ENCODE results near the gene LRMDA. TPM values are rescaled to one million over a fixed set of nuclear protein-coding genes. Genes with fewer than 3 reads are reported as not detected.

LRMDA gene
- polyA plus RNA-seq, 1 donor (not counting 4 experiments of a cell fraction or from before 2014, with no cell fraction given) = not detected

DNA sequence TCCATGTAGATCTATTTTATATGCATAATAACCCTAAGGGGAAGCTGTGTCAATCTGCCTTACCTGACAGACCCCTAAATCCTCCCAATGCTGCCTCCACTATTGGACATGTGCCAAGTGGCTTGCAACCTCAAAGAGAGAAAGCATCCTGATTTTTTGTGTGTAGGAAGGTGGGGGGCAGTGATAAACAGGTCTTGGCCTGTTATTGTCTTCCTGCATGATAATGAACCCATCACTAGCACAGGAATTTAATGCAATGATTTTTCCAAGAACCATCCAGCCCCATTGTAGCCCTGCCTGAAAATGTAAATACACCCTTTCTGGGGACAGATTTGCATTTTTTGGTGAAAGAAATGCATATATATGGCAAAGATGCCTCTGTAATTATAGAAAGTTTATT, 850.2 kb downstream of the LRMDA start:
- H3K9ac ChIP-seq (ENCODE audit: control insufficient read depth, extremely low read depth, insufficient read depth, low read length) = no peak overlapping the region
- no peaks in the 10 kb centered on the region for H3K79me2 ChIP-seq (ENCODE audit: control insufficient read depth, insufficient read depth, low read length)
- TF ChIP-seq, protein P1, sequence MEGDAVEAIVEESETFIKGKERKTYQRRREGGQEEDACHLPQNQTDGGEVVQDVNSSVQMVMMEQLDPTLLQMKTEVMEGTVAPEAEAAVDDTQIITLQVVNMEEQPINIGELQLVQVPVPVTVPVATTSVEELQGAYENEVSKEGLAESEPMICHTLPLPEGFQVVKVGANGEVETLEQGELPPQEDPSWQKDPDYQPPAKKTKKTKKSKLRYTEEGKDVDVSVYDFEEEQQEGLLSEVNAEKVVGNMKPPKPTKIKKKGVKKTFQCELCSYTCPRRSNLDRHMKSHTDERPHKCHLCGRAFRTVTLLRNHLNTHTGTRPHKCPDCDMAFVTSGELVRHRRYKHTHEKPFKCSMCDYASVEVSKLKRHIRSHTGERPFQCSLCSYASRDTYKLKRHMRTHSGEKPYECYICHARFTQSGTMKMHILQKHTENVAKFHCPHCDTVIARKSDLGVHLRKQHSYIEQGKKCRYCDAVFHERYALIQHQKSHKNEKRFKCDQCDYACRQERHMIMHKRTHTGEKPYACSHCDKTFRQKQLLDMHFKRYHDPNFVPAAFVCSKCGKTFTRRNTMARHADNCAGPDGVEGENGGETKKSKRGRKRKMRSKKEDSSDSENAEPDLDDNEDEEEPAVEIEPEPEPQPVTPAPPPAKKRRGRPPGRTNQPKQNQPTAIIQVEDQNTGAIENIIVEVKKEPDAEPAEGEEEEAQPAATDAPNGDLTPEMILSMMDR (optimal IDR thresholded peaks at IDR 0.05 in 1 of 3, IDR thresholded peaks at IDR 0.05 in 1 of 3, conservative IDR thresholded peaks at IDR 0.05 in 1 of 3; ENCODE audit: extremely low read depth in 1 of 3, insufficient read depth in 2 of 3, low read length in 3 of 3) = no peak
- TF ChIP-seq EZH2 (IDR thresholded peaks at IDR 0.05; ENCODE audit: low read length) = no peak
- dilution Hi-C loops (cut with MboI; ENCODE audit: extremely low pct_ligation_motif_present, low sequenced_read_pairs) = no loop called here
- H3K27me3 ChIP-seq (ENCODE audit: control insufficient read depth, extremely low read depth, insufficient read depth, low read length) = no peaks in the 10 kb centered on the region
- H3K4me3 ChIP-seq (ENCODE audit: control insufficient read depth in 2 of 3, extremely low read depth in 1 of 3, insufficient read depth in 2 of 3, low read depth in 1 of 3, low read length in 3 of 3) = no peak overlapping the region
- H3K4me1 ChIP-seq (ENCODE audit: control insufficient read depth, extremely low read depth, insufficient read depth, low read length) = no peaks in the 10 kb centered on the region
- DNase-seq (ENCODE audit: low read depth, low spot score) = no peak
- H3K36me3 ChIP-seq (ENCODE audit: control insufficient read depth in 2 of 2, extremely low read depth in 1 of 2, insufficient read depth in 2 of 2, low read length in 2 of 2) = no peaks in the 10 kb centered on the region
- H4K20me1 ChIP-seq (ENCODE audit: control insufficient read depth, extremely low read depth, insufficient read depth, low read length) = no peaks in the 10 kb centered on the region
- peaks cover 4% of the 10 kb centered on the region for H3K9me3 ChIP-seq (ENCODE audit: control insufficient read depth, low read depth, low read length)
- no peak overlapping the region for H2AFZ ChIP-seq (ENCODE audit: control insufficient read depth, low read length)
- H3K9me1 ChIP-seq (ENCODE audit: control insufficient read depth, extremely low read depth, insufficient read depth, low read length) = no peaks in the 10 kb centered on the region
- no peak for FAIRE-seq
- no peak overlapping the region for H3K4me2 ChIP-seq (ENCODE audit: control insufficient read depth, extremely low read depth, insufficient read depth, low read depth, low read length)
- no peak overlapping the region for H3K27ac ChIP-seq (ENCODE audit: control insufficient read depth, insufficient read depth, low read length)

DNA sequence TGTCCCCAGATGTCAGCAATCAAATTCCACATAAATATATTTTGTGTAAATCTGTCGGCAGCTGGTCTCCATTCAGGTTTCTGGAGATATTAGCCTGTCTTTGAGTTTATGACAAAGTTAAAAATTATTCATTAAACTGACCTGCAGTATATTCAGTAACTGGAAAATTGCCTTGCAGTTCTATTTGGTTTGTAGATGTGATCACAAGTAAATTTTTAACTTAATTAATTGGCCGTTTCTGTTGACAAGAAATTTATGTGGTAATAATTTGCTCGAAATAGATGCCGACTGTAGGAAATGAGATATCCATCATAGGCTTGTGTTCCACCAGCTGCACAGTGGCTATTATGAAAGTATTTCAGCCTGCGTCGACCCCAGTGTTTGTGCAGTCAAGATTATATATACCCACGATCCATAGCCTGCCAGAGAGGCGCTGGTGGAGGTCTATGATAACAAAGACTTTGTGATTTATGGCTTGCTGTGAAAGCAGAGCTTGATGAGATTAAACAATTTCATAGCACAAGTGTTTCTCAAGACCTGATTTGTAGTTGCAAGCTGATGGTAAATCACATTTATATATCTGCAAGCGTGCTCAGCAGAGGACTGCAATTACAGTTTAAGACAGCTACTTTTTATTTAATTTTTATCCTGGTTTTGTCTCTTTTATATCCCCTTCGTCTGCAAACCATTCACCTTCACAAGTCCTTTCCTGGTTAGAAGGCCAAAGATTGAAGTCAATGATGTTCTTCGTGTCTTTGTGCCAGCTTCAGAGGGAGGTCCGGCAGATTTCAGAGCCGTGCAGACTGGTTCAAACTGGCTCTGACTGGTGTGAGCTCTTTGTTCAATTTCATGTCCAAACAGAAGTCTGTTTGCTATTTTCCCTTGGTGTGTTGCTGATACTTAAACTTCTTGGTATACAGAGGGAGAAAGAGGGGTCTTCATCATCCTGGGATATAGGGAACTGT, 850.9 kb downstream of the LRMDA start:
- no peak for FAIRE-seq
- Histone ChIP-seq H3K4me2 (ENCODE audit: control insufficient read depth, extremely low read depth, insufficient read depth, low read depth, low read length) (no peak overlapping the region), H3K4me1 (ENCODE audit: control insufficient read depth, extremely low read depth, insufficient read depth, low read length) (no peaks in the 10 kb centered on the region)

More for the DNA sequence above, 850.9 kb downstream of the LRMDA start:
- Histone ChIP-seq H3K4me3 (ENCODE audit: control insufficient read depth in 2 of 3, extremely low read depth in 1 of 3, insufficient read depth in 2 of 3, low read depth in 1 of 3, low read length in 3 of 3) (no peak overlapping the region), H3K9me3 (ENCODE audit: control insufficient read depth, low read depth, low read length) (peaks cover 4% of the 10 kb centered on the region), H3K27me3 (ENCODE audit: control insufficient read depth, extremely low read depth, insufficient read depth, low read length) (no peaks in the 10 kb centered on the region), H4K20me1 (ENCODE audit: control insufficient read depth, extremely low read depth, insufficient read depth, low read length) (no peaks in the 10 kb centered on the region), H3K79me2 (ENCODE audit: control insufficient read depth, insufficient read depth, low read length) (no peaks in the 10 kb centered on the region), H2AFZ (ENCODE audit: control insufficient read depth, low read length) (no peak overlapping the region), H3K36me3 (ENCODE audit: control insufficient read depth in 2 of 2, extremely low read depth in 1 of 2, insufficient read depth in 2 of 2, low read length in 2 of 2) (no peaks in the 10 kb centered on the region), H3K27ac (ENCODE audit: control insufficient read depth, insufficient read depth, low read length) (no peak overlapping the region), H3K9ac (ENCODE audit: control insufficient read depth, extremely low read depth, insufficient read depth, low read length) (no peak overlapping the region), H3K9me1 (ENCODE audit: control insufficient read depth, extremely low read depth, insufficient read depth, low read length) (no peaks in the 10 kb centered on the region)
- no peak for DNase-seq (ENCODE audit: low read depth, low spot score)
- TF ChIP-seq, protein P1 (optimal IDR thresholded peaks at IDR 0.05 in 1 of 3, IDR thresholded peaks at IDR 0.05 in 1 of 3, conservative IDR thresholded peaks at IDR 0.05 in 1 of 3; ENCODE audit: extremely low read depth in 1 of 3, insufficient read depth in 2 of 3, low read length in 3 of 3) = no peak
- TF ChIP-seq EZH2 (IDR thresholded peaks at IDR 0.05; ENCODE audit: low read length) = no peak
- dilution Hi-C loops (cut with MboI; ENCODE audit: extremely low pct_ligation_motif_present, low sequenced_read_pairs) = no loop called here

Measured in keratinocyte (primary cell).